Heart left ventricle (tissue), 16 donors: Measurements from ENCODE around the gene CRYBG1. TPM values are rescaled to one million over a fixed set of nuclear protein-coding genes. Genes with fewer than 3 reads are reported as not detected.

Source experiments
- ATAC-seq, 4 donors: fragments of 200-7000 bp; cut with Tn5 transposase; one replicate each; pipeline ENCODE4 v1.9.1; 2020 to 2022; ENCODE audit warnings: moderate library complexity in 4 of 4, mild to moderate bottlenecking in 3 of 4, moderate number of reproducible peaks in 1 of 4
- DNase-seq, 5 donors: peaks; one replicate each; pipeline ENCODE4 v3.0.0-alpha.2; 2020
- H3K27ac ChIP-seq, 12 donors: fragments of 200-600 bp; sonication (generic) in 4 of 12; one replicate each; pipeline versions ENCODE4 v1.5.0 to v1.8.0; 2016 to 2022; ENCODE audit warnings: mild to moderate bottlenecking in 2 of 12
- H3K27me3 ChIP-seq, 9 donors: fragments of 200-600 bp; sonication (generic) in 2 of 9; one replicate each; pipeline versions ENCODE4 v1.5.1 to v1.8.0; 2016 to 2022; ENCODE audit warnings: mild to moderate bottlenecking in 3 of 9
- H3K36me3 ChIP-seq, 9 donors: fragments of 200-600 bp; sonication (generic) in 2 of 9; one replicate each; pipeline versions ENCODE4 v1.5.0 to v1.8.0; 2018 to 2022; ENCODE audit warnings: mild to moderate bottlenecking in 2 of 9
- H3K4me1 ChIP-seq, 12 donors: fragments of 200-600 bp; sonication (generic) in 4 of 12; one replicate each; pipeline versions ENCODE4 v1.5.0 to v1.8.0; 2016 to 2022; ENCODE audit warnings: mild to moderate bottlenecking in 3 of 12
- H3K4me3 ChIP-seq, 12 donors: fragments of 200-600 bp; sonication (generic) in 4 of 12; one replicate each; pipeline versions ENCODE4 v1.5.0 to v1.8.0; 2017 to 2022; ENCODE audit warnings: mild to moderate bottlenecking in 9 of 12, moderate library complexity in 4 of 12
- H3K9me3 ChIP-seq, 12 donors: fragments of 200-600 bp; sonication (generic) in 4 of 12; one replicate each; pipeline versions ENCODE4 v1.5.0 to v1.8.0; 2016 to 2022; ENCODE audit warnings: mild to moderate bottlenecking in 1 of 12
- POLR2A ChIP-seq, 2 donors: fragments of 450-650 bp; IDR thresholded peaks; one replicate each; pipeline ENCODE4 v1.6.1; 2017; ENCODE audit warnings: antibody characterized with exemption in 2 of 2, mild to moderate bottlenecking in 2 of 2, moderate library complexity in 2 of 2
- WGBS, 4 donors: extraction: QIAGEN DNeasy Blood & Tissue Kit in 2 of 4; methylation state at CpG; one replicate each; pipeline versions ENCODE4 v1.1.5 to v1.1.7; 2013 to 2018; 5-methylcytosine and 5-hydroxymethylcytosine counted together
- intact Hi-C, 10 donors: fragments of 100-400 bp; cut with DNase I; formaldehyde crosslinking; loops; one replicate each; pipeline versions ENCODE4 v1.11.1 to v1.14.2; 2022
- long read RNA-seq, 3 donors: library from polyadenylated mRNA; unstranded; transcript quantifications; one replicate each; pipeline ENCODE4 v2.0.0, GENCODE V29; 2020 to 2021
- polyA plus RNA-seq, 2 donors: library from polyadenylated mRNA; stranded (reverse); fragments of 200-250 nt; gene quantifications; one replicate each; pipeline ENCODE4 v1.2.3, GENCODE V29; 2013
- total RNA-seq, 9 donors: library from RNA; depleted of rRNA in 2 of 9; stranded (reverse); fragments of >200 nt in 2 of 9; fragmentation: NEBNext Ultra II Directional in 3 of 9; extraction: Animal tissue kit (Norgen Biotek cat#: 25700) in 3 of 9; gene quantifications; one replicate each; pipeline versions ENCODE4 v1.1.0 to v1.2.4, GENCODE V29; 2016 to 2023
- TF ChIP-seq, protein P1 (sequence below), 12 donors: fragments of 200-600 bp; sonication (generic) in 4 of 12; IDR thresholded peaks; one replicate each; pipeline versions ENCODE4 v1.5.0 to v1.8.0; 2018 to 2022; ENCODE audit warnings: antibody characterized with exemption in 12 of 12, mild to moderate bottlenecking in 5 of 12
- donor health status: ischemic (EF 13 %, LVEDD 7.1; RV severe dilation, severe dysfunction).
- donor health status: healthy with polysubstance abuse.
- donor health status: DM: no; HTN: yes; CAD: no.
- donor health status: DM: no; HTN: no; CAD: no.
- donor health status: ischemic (EF 25% LVEDD 6.9; RV normal size, moderate dysfunction).
- donor health status: ischemic (EF 25% LVEDD 5.7; RV mildly dilated, moderate dysfunction).
- donor health status: healthy.
- donor health status: DM: yes; HTN: yes; CAD: no.
- donor health status: ischemic (EF 35%, LVEDD 5.7; RV mildly dilated, moderate dysfunction).
- donor health status: nonischemic (EF 11% LVEDD 7.7; RV severe dilation, severe dysfunction).
- donor health status: DM: yes; HTN: yes; CAD: no.
- donor health status: PGD.
- donor health status: ischemic (EF 29% LVEDD 5.4; RV normal size, mild dysfunction).
- donor health status: nonischemic (EF 23%, LVEDD 6.1; RV moderate dilation, normal function).

Gene CRYBG1
- 10 to 100 TPM in 1 of 9 donors, 1 to 10 TPM in 7, under 1 TPM in 1; 0.86 to 17.7 (median 1.6) TPM for total RNA-seq
- 1 to 10 TPM in 1 of 2 donors, under 1 TPM in 1; 0.42 to 1.0 TPM for polyA plus RNA-seq
- long read RNA-seq, donor 1: 0 reads
- long read RNA-seq, donor 2: 0 reads
- long read RNA-seq, donor 3, partial matches to known transcripts: 0 of 2 reads
- long read RNA-seq, donor 3, other reads (novel, unspliced or antisense): 2 of 2 reads

GRCh38 chr6:106360410-106360988 is at the start of gene CRYBG1:
Gene CRYBG1, plus strand, starts transcription at chr6:106360717. Its CDS starts 192 bp downstream, at chr6:106360909.
- Histone ChIP-seq H3K4me1 (peaks cover 0 to 14% (median 9%) of the 10 kb centered on the region in 12 donors), H3K9me3 (no peaks in the 10 kb centered on the region), H3K27ac (peak within 1 kb of the TSS in 1 of 12 donors; percentile 3), H3K36me3 (no peaks in the 10 kb centered on the region), H3K27me3 (peaks cover 9 to 71% (median 50%) of the 10 kb centered on the region in 9 donors), H3K4me3 (peak within 1 kb of the TSS; percentile 10 to 56 (median 40))
- TF ChIP-seq POLR2A (IDR thresholded peaks at IDR 0.05): no peak
- TF ChIP-seq, protein P1, sequence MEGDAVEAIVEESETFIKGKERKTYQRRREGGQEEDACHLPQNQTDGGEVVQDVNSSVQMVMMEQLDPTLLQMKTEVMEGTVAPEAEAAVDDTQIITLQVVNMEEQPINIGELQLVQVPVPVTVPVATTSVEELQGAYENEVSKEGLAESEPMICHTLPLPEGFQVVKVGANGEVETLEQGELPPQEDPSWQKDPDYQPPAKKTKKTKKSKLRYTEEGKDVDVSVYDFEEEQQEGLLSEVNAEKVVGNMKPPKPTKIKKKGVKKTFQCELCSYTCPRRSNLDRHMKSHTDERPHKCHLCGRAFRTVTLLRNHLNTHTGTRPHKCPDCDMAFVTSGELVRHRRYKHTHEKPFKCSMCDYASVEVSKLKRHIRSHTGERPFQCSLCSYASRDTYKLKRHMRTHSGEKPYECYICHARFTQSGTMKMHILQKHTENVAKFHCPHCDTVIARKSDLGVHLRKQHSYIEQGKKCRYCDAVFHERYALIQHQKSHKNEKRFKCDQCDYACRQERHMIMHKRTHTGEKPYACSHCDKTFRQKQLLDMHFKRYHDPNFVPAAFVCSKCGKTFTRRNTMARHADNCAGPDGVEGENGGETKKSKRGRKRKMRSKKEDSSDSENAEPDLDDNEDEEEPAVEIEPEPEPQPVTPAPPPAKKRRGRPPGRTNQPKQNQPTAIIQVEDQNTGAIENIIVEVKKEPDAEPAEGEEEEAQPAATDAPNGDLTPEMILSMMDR (IDR thresholded peaks at IDR 0.05): peak; percentile 52 to 87 (median 65)
- DNase-seq: peak; percentile 7 to 71 (median 26)
- intact Hi-C loops: no loop called here
- 0 to 3% (median 2%) methylated on average over 10 to 66 of the region's 66 CpGs for WGBS, 4 donors
- peak in 3 of 4 donors; percentile 37 to 83 (median 74) for ATAC-seq

DNA sequence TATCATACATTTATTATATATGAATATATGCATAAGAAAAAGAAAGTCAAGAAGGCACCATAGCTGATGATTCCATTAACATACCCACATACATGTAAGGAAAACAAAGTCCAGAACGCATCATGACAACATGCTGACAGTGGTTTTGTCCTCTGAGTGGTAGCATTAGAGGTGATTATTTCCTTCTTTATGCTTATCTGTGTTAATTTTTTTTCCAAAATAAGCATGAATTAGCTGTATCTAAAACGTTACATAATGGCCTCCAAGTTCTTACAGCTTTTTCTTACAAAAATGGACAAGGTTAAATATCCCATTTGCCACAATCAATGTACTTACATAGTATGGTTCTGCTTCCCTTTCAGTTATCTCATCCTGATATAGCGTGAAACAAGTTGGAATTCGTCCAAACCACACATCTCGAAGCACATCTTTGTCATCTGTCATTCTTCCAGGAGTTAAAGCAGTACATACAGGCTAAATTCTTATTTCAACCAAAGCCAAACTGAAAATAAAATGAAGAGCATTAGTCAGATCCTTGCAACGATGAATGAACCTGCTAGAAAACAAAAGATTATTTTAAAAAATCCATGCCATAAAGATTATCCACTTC is 44.6 kb upstream of the CRYBG1 start:
- intact Hi-C loops: no loop called here
- no peaks in the 10 kb centered on the region for H3K9me3 ChIP-seq
- H3K27me3 ChIP-seq: no peaks in the 10 kb centered on the region
- no peak for DNase-seq
- no peak for TF ChIP-seq POLR2A (IDR thresholded peaks at IDR 0.05)
- TF ChIP-seq, protein P1 (IDR thresholded peaks at IDR 0.05): no peak
- no peak for ATAC-seq
- no peak overlapping the region for H3K4me3 ChIP-seq
- 43 to 51% (median 49%) methylated on average over 6 of the region's 6 CpGs for WGBS, 4 donors
- peaks cover 0 to 26% (median 11%) of the 10 kb centered on the region in 12 donors for H3K4me1 ChIP-seq
- no peak overlapping the region for H3K27ac ChIP-seq
- peaks cover 0 to 41% (median 20%) of the 10 kb centered on the region in 9 donors for H3K36me3 ChIP-seq

DNA sequence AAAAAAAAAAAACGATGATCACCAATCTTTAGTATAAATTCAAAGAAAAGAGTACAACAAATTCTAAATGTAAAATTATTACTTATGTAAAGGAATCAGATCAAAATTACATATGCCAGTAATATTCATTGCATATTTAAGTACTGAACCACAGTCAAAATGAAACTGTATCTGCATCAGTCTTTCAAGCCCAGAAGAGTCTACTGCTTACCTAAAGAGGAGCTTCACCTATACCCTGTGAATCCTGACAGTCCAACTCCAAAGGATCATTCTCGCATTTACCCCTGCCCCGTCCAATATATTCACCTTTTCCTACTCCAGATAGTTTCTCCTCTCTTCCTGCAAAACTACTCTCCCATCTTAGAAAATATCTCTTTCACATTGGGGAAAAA is 44.1 kb upstream of the CRYBG1 start:
- no peaks in the 10 kb centered on the region for H3K9me3 ChIP-seq
- intact Hi-C loops: no loop called here
- TF ChIP-seq, protein P1 (IDR thresholded peaks at IDR 0.05): no peak
- no peak for TF ChIP-seq POLR2A (IDR thresholded peaks at IDR 0.05)
- peaks cover 0 to 37% (median 20%) of the 10 kb centered on the region in 9 donors for H3K36me3 ChIP-seq
- no peak overlapping the region for H3K27ac ChIP-seq
- 88 to 91% (median 89%) methylated on average over 3 of the region's 3 CpGs for WGBS, 4 donors
- H3K4me1 ChIP-seq: peaks cover 0 to 25% (median 11%) of the 10 kb centered on the region in 12 donors
- H3K27me3 ChIP-seq: no peaks in the 10 kb centered on the region
- H3K4me3 ChIP-seq: no peak overlapping the region
- no peak for ATAC-seq
- DNase-seq: no peak

- Histone ChIP-seq H3K27ac (no peak overlapping the region), H3K36me3 (peaks cover 0 to 32% (median 20%) of the 10 kb centered on the region in 9 donors), H3K27me3 (no peaks in the 10 kb centered on the region), H3K4me1 (peaks cover 0 to 25% (median 11%) of the 10 kb centered on the region in 12 donors), H3K9me3 (no peaks in the 10 kb centered on the region), H3K4me3 (no peak overlapping the region)
- no peak for ATAC-seq
- DNase-seq: no peak
- intact Hi-C loops: no loop called here
- no peak for TF ChIP-seq POLR2A (IDR thresholded peaks at IDR 0.05)
- TF ChIP-seq, protein P1 (IDR thresholded peaks at IDR 0.05): no peak
- WGBS, 4 donors: 43 to 58% (median 53%) methylated on average over 2 of the region's 2 CpGs
These were observed 42.5 kb upstream of the CRYBG1 start for GRCh38 chr6:106318061-106318460.
